Ureter (tissue), 1 donor: ENCODE results near the gene GPR160. TPM values are rescaled to one million over a fixed set of nuclear protein-coding genes. Genes with fewer than 3 reads are reported as not detected.

Experiments used
- DNase-seq: peaks from one replicate; pipeline ENCODE4 v3.0.0-alpha.2; 2020; ENCODE audit warnings: low spot score
- total RNA-seq: library from RNA; stranded (reverse); gene quantifications from one replicate; pipeline ENCODE4 v1.2.4, GENCODE V29; 2023
- donor health status: DM: yes; HTN: yes; CAD: no.

GPR160 gene
- total RNA-seq, 1 donor from 2014 or later, result 62.1 TPM

- no peak for DNase-seq
These were observed 26.3 kb downstream of the GPR160 start for GRCh38 chr3:170064108-170064507.

GRCh38 chr3:170075441-170076091, 37.8 kb downstream of the GPR160 start:
- DNase-seq, result no peak

- no peak for DNase-seq
These were observed 39.0 kb downstream of the GPR160 start for GRCh38 chr3:170076715-170077238.

GRCh38 chr3:170077361-170077760, 39.6 kb downstream of the GPR160 start:
- DNase-seq, result no peak

GRCh38 chr3:170078620-170079281, 41.0 kb downstream of the GPR160 start:
- DNase-seq, result no peak

- no peak for DNase-seq
These were observed 41.9 kb downstream of the GPR160 start for GRCh38 chr3:170079536-170080165.

GRCh38 chr3:170080605-170081004, 42.8 kb downstream of the GPR160 start:
- no peak for DNase-seq

- DNase-seq, result no peak
These were observed 43.4 kb downstream of the GPR160 start for GRCh38 chr3:170081079-170081741.

GRCh38 chr3:170083343-170083742, 45.5 kb downstream of the GPR160 start:
- DNase-seq, result no peak

- no peak for DNase-seq
These were observed 47.6 kb downstream of the GPR160 start for GRCh38 chr3:170085396-170085795.

- no peak for DNase-seq
These were observed 52.2 kb downstream of the GPR160 start for GRCh38 chr3:170089862-170090600.

- no peak for DNase-seq
These were observed 52.8 kb downstream of the GPR160 start for GRCh38 chr3:170090601-170090981.

GRCh38 chr3:170092907-170093306, 55.1 kb downstream of the GPR160 start:
- no peak for DNase-seq

GRCh38 chr3:170095771-170096170, 58.0 kb downstream of the GPR160 start:
- DNase-seq, result no peak

GRCh38 chr3:170096342-170096741, 58.5 kb downstream of the GPR160 start:
- DNase-seq, result no peak

GRCh38 chr3:170098753-170099152, 61.0 kb downstream of the GPR160 start:
- DNase-seq, result no peak

GRCh38 chr3:170100944-170101343, 63.1 kb downstream of the GPR160 start:
- no peak for DNase-seq

- no peak for DNase-seq
These were observed 64.6 kb downstream of the GPR160 start for GRCh38 chr3:170102431-170102830.

- no peak for DNase-seq
These were observed 70.1 kb downstream of the GPR160 start for GRCh38 chr3:170107941-170108340.

GRCh38 chr3:170108955-170109354, 71.2 kb downstream of the GPR160 start:
- no peak for DNase-seq

- DNase-seq, result no peak
These were observed 71.9 kb downstream of the GPR160 start for GRCh38 chr3:170109579-170110293.
